ENCODE results near the gene PPP1R2.

Gene PPP1R2

GRCh38 chr3:195566797-195567196 lies 23.7 kb upstream of the PPP1R2 start:
- DNase-seq (ENCODE audit: low read depth in 3 of 3): no peak

- DNase-seq (ENCODE audit: low read depth in 3 of 3): no peak
Observed at GRCh38 chr3:195565716-195566115, 22.6 kb upstream of the PPP1R2 start.

- no peak for DNase-seq (ENCODE audit: low read depth in 3 of 3)
Observed at GRCh38 chr3:195563317-195563716, 20.2 kb upstream of the PPP1R2 start.

- DNase-seq (ENCODE audit: low read depth in 3 of 3): no peak
Observed at GRCh38 chr3:195559723-195560409, 16.7 kb upstream of the PPP1R2 start.

GRCh38 chr3:195558602-195559001 lies 15.5 kb upstream of the PPP1R2 start:
- DNase-seq (ENCODE audit: low read depth in 3 of 3): no peak

GRCh38 chr3:195557322-195557721 lies 14.2 kb upstream of the PPP1R2 start:
- no peak for DNase-seq (ENCODE audit: low read depth in 3 of 3)

- DNase-seq (ENCODE audit: low read depth in 3 of 3): no peak
Observed at GRCh38 chr3:195556390-195556789, 13.3 kb upstream of the PPP1R2 start.

GRCh38 chr3:195555110-195555509 lies 12.0 kb upstream of the PPP1R2 start:
- no peak for DNase-seq (ENCODE audit: low read depth in 3 of 3)

- no peak for DNase-seq (ENCODE audit: low read depth in 3 of 3)
Observed at GRCh38 chr3:195554458-195554857, 11.3 kb upstream of the PPP1R2 start.

- DNase-seq (ENCODE audit: low read depth in 3 of 3): no peak
Observed at GRCh38 chr3:195553268-195553667, 10.1 kb upstream of the PPP1R2 start.

GRCh38 chr3:195551381-195551978 lies 8.4 kb upstream of the PPP1R2 start:
- DNase-seq (ENCODE audit: low read depth in 3 of 3): no peak

- DNase-seq (ENCODE audit: low read depth in 3 of 3): no peak
Observed at GRCh38 chr3:195550723-195551122, 7.6 kb upstream of the PPP1R2 start.

- peak in 2 of 3 donors; percentile 32 to 50 for DNase-seq (ENCODE audit: low read depth in 3 of 3)
Observed at GRCh38 chr3:195549931-195550519, 6.9 kb upstream of the PPP1R2 start.

GRCh38 chr3:195548987-195549386 lies 5.9 kb upstream of the PPP1R2 start:
- no peak for DNase-seq (ENCODE audit: low read depth in 3 of 3)

- DNase-seq (ENCODE audit: low read depth in 3 of 3): no peak
Observed at GRCh38 chr3:195548501-195548900, 5.4 kb upstream of the PPP1R2 start.

GRCh38 chr3:195548006-195548405 lies 4.9 kb upstream of the PPP1R2 start:
- DNase-seq (ENCODE audit: low read depth in 3 of 3): no peak

- no peak for DNase-seq (ENCODE audit: low read depth in 3 of 3)
Observed at GRCh38 chr3:195546130-195546560, 3.0 kb upstream of the PPP1R2 start.

GRCh38 chr3:195544634-195545033 lies 1.5 kb upstream of the PPP1R2 start:
- no peak for DNase-seq (ENCODE audit: low read depth in 3 of 3)

- DNase-seq (ENCODE audit: low read depth in 3 of 3): no peak
Observed at GRCh38 chr3:195544230-195544536, 1.1 kb upstream of the PPP1R2 start.

GRCh38 chr3:195543500-195544229 lies 540 bp upstream of the PPP1R2 start:
- no peak for DNase-seq (ENCODE audit: low read depth in 3 of 3)

GRCh38 chr3:195542316-195542697 lies 818 bp downstream of the PPP1R2 start:
- no peak for DNase-seq (ENCODE audit: low read depth in 3 of 3)

GRCh38 chr3:195540511-195540910 lies 2.6 kb downstream of the PPP1R2 start:
- DNase-seq (ENCODE audit: low read depth in 3 of 3): no peak

GRCh38 chr3:195540027-195540426 lies 3.1 kb downstream of the PPP1R2 start:
- no peak for DNase-seq (ENCODE audit: low read depth in 3 of 3)
